GM18507 (cell line): ENCODE results near the gene CST9L.
"Not testable (repeated sequence)": the region's sequence is repeated elsewhere in the genome, so short reads cannot be mapped to it uniquely, and the experiment has no call there.

Experiments
- DNase-seq: peaks from one replicate; pipeline ENCODE4 v3.0.0; 2011; ENCODE audit warnings: low read depth; ENCODE audit not compliant: insufficient read length; ENCODE audit errors: extremely low spot score
- FAIRE-seq: peaks from 2 replicates; lab custom pipeline; 2011; peaks lifted over from hg19 to GRCh38; lab: Jason Lieb, UNC

The CST9L gene

GRCh38 chr20:23587631-23588030 lies 19.3 kb upstream of the CST9L start:
- DNase-seq = no peak
- no peak for FAIRE-seq

GRCh38 chr20:23586735-23587525 lies 18.6 kb upstream of the CST9L start:
- no peak for DNase-seq
- no peak for FAIRE-seq

DNA sequence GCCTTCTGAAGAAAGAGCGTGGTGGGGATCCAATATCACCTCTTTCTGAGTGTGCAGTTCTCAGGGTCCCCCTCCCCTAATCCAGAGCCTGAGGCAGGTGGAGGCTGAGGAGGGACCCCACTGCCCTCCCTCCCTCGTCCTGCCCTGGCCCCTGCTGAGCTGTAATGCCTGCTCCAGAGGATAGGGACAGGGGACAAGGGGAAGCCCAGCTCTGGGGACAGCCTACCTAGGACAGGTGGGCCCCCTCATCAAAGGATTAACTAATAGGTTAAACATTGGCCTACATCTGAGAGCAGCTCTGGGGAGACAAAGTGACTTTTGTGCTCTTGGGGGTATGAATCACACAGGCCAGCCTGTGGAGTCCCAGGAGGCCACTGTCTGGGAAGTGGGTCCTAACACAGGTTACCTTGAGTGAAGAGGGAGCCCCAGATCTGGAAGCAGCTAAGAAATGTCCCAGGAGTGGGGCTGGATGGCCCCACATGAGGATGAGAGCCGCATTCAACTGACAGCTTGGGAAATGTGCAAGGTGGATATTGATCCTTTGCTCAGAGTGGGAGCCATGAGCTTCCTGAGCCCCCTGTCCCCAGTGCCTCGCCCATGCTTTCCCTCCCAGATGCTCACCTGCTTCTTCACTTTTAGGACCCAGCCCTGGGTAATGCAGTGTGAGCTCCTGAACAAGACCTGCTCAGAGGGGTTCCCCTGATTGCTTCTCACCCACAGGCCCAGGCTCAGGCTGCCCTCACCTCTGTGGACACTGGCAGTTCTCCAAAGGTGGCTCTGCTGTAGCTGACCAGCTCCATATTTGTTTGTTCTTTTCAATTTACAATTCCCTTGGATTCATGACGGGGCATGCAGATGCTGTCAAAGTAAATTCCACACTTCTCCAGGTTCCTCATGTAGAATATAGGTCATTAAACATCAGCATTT lies 17.8 kb upstream of the CST9L start:
- no peak for DNase-seq
- FAIRE-seq = no peak

GRCh38 chr20:23585449-23585807 lies 17.1 kb upstream of the CST9L start:
- FAIRE-seq (no peak), DNase-seq (no peak)

DNA sequence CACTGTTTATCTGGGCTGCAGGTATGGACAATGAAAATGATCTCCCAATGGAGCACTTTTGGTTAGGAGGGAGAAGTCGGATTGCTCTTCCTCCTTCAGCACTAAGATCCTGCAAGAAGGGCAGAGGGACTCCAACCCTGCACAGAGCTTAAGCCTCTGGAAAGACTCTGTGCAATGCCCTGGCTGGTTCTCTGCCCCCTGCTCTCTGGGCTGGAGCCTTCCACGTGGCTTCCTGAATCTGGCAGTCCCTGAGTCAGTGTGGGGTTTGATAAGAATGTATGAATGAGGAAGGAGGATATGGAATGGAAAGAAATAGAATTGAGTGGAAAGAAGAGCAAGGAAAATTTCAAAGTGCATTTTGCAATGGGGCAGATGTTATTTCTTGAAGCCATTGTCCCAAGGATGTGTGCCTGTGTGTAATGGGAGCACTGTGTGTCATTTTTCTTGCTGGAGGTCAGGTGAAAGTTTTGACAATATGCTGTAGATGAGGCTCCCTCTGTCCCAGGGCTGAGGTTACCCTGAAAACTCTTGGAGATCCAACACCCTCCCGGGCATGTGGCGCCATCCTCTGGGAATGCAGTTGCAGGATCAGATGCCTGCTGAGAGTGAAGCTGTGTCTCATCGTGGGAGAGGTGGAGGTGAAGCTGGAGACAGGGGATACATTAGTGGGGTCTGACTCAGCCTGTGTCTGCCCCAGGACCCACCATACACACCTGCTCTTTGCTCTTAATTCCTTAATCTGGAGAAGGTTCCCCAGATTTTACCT lies 16.3 kb upstream of the CST9L start:
- no peak for DNase-seq
- FAIRE-seq = no peak

GRCh38 chr20:23583526-23583925 lies 15.2 kb upstream of the CST9L start:
- FAIRE-seq = no peak

DNA sequence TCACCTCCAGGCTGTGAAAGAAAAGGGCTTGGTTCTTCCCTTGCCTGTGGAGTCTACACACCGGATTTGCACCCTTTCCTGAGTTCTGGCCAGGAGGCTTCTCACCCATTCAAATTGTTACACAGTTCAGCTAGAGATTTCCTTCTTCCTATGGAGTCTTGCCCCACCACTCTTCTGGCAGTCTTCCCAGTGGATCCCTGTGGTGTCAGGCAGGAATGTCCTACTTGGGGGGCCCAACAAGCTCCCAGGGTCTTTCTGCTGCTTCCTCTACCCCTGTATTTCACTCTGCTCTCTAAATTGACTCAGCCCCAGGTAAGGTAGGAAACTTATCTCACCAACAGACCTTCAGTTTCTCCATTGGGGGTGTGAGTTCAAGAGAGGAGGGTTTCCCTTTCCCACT lies 14.0 kb upstream of the CST9L start:
- DNase-seq (no peak), FAIRE-seq (no peak)

More at GRCh38 chr20:23583526-23583925, 15.2 kb upstream of the CST9L start:
- no peak for DNase-seq

DNA sequence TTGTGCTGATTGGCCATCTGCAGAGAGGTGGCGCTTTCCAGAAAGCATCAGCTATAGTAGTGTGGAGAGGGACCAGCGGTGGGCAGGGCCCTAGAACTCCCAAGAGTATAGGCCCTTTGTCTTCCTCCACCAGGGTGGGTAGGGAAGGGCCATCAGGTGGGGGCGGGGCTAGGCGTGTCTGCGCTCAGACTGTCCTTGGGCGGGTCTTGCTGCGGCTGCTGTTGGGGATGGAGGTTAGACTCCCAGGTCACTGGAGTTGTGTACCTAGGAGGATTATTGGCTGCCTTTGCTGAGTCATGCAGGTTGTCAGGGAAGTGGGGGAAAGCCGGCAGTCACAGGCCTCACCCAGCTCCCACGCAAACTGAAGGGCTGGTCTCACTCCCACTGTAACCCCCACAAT lies 13.5 kb upstream of the CST9L start:
- not testable (repeated sequence) for FAIRE-seq, DNase-seq

- DNase-seq = no peak
- FAIRE-seq = no peak
Observed at GRCh38 chr20:23574977-23575376, 6.7 kb upstream of the CST9L start.

DNA sequence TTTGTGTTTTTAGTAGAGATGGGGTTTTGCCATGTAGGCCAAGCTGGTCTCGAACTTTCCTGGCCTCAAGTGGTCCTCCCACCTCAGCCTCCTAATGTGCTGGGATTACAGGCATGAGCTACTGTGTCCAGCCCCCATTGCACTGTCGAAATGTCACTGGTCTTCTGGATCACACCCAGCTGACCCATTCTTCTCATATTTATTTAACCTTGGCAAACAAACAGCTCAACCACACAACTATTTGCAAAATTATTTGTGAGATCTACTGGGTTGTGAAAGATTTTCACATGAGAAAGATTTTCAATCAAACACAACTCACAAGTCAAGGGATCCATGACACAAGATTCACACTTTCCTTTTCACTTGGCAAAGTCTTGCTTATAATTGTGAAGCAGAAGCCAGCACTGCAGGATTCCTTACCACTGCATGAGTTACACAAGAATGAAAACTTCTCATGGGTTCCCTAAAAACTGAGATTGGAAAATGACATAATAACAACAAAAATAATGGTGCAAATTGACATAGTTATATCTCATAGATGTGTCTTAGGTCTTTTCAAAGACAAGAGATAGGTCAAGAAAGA lies 2.0 kb upstream of the CST9L start:
- DNase-seq (no peak), FAIRE-seq (no peak)

- no peak for DNase-seq
- no peak for FAIRE-seq
Observed at GRCh38 chr20:23569570-23569969, 1.3 kb upstream of the CST9L start.

- DNase-seq (no peak), FAIRE-seq (no peak)
Observed at GRCh38 chr20:23568971-23569330, 667 bp upstream of the CST9L start.

DNA sequence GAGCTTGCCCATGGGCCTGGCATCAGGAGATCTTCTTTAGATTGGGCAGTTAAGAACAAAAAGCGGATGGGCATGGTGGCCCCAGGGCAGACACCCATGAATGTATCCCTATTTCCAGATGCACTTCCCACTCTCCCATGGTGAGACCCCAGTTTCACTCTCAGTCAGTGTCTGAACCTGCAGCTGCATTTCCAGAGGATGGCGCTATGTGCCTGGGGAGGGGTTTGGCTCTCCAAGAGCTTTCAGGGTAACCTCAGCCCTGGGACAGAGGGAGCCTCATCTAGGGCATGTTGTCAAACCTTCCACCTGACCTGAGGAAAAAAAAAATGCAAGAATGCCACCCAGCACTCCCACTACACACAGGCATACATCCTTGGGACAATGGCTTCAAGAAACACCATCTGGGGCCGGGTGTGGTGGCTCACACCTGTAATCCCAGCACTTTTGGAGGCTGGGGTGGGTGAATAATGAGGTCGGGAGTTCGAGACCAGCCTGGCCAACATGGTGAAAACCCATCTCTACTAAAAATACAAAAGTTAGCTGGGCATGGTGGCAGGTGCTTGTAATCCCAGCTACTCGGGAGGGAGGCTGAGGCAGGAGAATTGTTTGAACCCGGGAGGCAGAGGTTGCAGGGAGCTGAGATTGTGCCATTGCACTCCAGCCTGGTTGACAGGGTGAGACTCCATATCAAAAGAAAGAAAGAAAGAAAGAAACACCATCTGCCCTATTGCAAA lies 1.9 kb downstream of the CST9L start:
- FAIRE-seq = no peak
- DNase-seq = no peak

- DNase-seq (no peak), FAIRE-seq (no peak)
Observed at GRCh38 chr20:23565503-23566045, 2.7 kb downstream of the CST9L start.

DNA sequence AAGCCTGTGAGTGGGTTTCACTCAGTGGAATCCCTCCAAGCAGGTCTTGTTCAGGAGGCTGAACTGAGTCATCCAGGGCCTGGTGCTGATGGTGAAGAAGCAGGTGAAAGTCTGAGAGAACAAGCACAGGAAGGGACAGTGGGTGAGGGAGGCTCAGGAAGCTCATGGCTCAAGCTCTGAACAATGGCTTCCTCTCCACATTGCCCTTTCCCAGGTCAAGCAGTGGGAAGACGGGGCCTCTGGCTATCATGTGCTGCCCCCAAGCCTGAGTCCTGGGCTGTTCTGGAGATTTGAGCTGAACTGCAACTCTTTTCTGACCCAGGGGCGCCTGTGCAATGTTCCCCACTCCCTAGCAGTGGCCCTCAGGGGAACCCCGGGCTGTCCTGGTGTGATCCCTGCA lies 3.4 kb downstream of the CST9L start:
- DNase-seq = no peak
- no peak for FAIRE-seq

GRCh38 chr20:23562721-23563342 lies 5.5 kb downstream of the CST9L start:
- FAIRE-seq = no peak
- DNase-seq = no peak

DNA sequence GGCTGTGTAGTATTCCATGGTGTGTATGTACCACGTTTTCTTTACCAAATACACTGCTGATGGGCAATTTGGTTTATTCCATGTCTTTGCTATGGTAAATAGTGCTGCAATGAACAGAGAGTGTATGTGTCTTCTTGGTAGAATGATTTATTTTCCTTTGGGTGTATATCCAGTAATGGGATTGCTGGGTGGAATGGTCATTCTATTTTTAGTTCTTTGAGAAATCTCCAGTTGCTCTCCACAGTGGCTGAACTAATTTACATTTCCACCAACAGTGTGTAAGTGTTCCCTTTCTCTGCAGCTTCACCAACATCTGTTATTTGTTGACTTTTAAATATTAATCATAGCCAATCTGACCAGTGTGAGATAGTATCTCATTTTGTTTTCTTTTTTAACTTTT lies 13.9 kb downstream of the CST9L start:
- FAIRE-seq = no peak
- no peak for DNase-seq

DNA sequence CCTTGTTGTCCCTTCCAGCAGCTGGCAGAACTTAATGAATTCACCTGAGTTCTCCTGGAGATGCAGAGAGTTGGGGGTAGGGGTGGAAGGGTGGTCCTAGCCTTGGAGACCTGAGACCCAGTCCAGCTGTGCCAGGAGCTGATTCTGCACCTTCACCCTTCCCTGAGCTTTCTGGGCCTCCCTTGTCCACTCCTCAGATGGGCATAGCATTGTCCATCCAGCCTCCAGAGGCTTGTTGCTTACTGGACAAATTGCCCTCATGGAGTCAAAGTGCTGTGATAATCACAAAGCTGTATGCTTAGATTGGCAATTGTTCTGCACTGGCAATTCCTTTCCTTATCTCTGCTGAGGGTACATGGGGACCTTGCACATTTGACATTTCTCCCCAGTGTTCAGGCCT lies 16.5 kb downstream of the CST9L start:
- FAIRE-seq = no peak

More for the DNA sequence above, 16.5 kb downstream of the CST9L start:
- DNase-seq = no peak
